ENCODE data around the gene RBM15B.

DNA sequence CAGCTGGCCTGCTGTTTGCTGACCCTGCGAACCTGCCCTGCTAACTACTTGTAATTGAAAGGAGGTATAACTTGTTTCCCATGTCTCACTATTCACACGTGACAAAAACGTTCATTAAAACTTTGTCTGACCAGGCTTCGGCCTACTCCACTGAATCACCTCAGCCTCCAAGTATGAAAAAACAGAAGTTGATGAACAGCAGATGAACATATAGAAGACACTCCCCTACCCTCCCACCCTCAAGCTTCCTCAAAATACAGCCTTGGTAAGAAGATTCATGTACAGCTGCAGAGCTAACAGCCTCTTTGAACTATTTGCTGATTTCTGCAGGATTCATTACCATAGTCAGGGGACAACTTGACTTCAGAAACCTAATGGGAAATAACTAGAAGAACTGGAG is 10.7 kb downstream of the RBM15B start:
- TF ChIP-seq CTCF (IDR thresholded peaks at IDR 0.05) (no peak), POLR2A (IDR thresholded peaks at IDR 0.05) (no peak)
